HG02885 (cell line): ENCODE measurements around the gene CRLF1.
A peak's percentile ranks its signal among the peaks of the same experiment; 100 is the strongest.

ENCODE experiments used
- ATAC-seq: cut with Tn5 transposase; IDR thresholded peaks from one replicate; pipeline ENCODE4 v1.9.1; 2021; ENCODE audit warnings: mild to moderate bottlenecking; ENCODE audit not compliant: unreplicated experiment, poor library complexity

Gene CRLF1

DNA sequence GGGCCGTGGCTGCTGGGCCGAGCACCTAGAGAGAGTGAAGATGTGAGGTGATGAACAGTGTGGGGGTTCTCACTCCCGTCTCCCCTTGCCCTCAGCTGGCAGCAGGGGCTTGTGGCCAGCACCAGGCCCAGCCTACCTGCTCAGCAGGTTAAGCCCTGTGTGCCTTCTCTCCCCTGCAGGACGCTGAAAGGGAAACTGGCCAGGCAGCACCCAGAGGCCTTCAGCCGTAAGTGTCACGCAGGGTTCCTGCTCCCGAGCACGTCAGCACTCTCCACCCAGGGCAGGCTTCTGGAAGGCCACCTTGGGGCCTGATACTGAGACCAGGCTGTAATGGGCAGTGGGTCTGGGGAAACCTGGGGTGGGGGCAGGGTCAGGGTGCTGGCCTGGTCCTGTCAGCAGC, 39.6 kb downstream of the CRLF1 start:
- ATAC-seq, result no peak

- no peak for ATAC-seq
These were observed 44.5 kb downstream of the CRLF1 start for GRCh38 chr19:18562086-18562485.

DNA sequence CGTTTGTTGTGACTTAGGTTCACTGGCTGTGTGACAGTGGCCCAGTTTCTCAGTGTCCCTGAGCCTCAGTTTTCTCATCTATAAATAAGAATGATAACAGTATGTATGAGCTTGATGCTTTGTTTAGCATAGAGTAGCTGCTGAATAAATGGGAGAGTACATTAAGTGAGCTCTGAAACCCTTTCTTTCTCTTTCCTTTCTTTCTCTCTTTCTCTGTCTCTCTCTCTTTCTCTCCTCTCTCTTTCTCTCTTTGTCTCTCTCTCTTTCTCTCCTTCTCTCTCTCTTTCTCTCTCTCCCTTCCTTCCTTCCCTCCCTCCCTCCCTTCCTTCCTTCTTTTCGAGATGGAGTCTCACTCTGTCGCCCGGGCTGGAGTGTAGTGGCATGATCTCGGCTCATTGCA, 46.9 kb downstream of the CRLF1 start:
- no peak for ATAC-seq

- ATAC-seq, result no peak
These were observed 48.0 kb downstream of the CRLF1 start for GRCh38 chr19:18558604-18559003.

DNA sequence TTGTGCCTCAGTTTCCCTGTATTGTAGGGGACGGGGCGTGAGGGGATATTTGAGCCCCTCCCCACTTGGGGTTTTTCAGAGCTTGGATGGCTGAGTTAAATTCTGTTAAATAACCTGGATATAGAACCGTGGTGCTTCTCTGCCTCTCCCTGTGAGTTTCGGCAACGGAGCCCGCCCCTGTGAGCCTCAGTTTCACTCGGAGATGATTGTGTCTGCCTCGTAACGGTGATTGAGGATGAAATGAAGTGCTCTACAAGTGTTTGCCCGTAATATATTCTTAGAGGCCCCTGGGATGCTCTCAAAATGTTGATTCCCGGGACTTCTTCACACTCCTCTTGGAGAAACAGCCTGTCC, 48.4 kb downstream of the CRLF1 start:
- no peak for ATAC-seq

DNA sequence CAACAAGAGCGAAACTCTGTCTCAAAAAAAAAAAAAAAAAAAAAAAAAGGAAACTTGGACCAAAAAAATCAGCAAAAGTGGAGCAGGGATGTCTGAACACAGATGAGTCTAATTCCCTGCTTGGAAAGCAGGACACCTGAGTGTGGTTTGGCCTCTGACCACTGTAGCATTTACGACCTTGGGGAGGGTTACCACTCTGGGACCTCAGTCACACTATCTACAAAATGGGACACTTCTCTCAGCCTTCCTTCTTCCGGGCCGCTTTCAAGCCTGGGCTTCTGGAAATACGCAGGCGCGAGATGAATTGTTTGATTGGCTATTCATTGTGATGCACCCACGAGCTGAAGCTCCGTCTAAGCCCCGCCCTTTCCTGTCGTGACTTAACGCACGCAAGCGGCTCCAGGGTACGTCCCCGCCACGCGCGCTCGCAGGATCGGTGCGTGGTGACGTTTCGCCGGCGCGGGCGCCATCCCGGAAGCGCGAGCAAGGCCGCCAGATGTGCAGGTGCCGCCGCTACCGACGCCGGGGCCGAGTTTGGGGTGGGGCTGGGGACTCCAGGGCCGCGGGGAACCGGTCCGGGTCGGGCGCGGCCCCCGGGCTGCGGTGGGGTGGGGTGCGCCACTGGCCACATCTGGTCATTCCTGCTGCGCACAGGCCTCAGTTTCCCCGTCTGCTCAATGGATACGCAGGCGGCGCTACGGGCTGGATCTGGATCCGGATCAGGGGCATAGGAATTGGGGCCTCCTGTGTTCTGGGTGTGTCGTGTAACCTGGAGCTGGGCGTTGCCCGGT, 49.0 kb downstream of the CRLF1 start, which contains the start of gene KXD1:
KXD1 (plus strand) TSS at position 460 of the 791 bp plus-strand sequence. CDS start 4,187 bp downstream, outside the sequence.
- peak; percentile 94 for ATAC-seq

DNA sequence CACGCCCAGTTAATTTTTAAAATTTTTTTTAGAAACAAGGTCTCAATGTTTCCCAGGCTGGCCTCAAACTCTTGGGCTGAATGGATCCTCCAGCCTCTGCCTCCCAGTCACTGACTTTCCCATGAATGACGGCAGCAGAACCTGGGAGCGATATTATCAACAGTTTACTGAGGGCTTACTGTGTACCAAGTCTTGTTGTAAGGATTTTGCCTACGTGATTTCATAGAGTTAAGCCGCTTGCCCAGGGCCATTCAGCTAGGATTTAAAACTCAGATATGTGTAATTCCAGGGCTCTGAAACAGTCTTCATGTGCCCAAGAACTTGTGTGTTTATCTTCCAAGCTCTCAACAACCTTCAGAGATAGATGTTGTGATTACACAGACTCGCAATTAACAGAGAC, 55.0 kb downstream of the CRLF1 start:
- no peak for ATAC-seq

GRCh38 chr19:18543814-18544475, 62.7 kb downstream of the CRLF1 start:
- peak; percentile 56 for ATAC-seq
